SK-N-SH (cell line): Measurements from ENCODE around the gene FLT1. TPM values are rescaled to one million over a fixed set of nuclear protein-coding genes. Genes with fewer than 3 reads are reported as not detected.
A peak's percentile ranks its signal among the peaks of the same experiment; 100 is the strongest.

ENCODE experiments used
- CTCF ChIA-PET: fragments of 300-600, 350-600 bp; formaldehyde crosslinking; extraction: SDS; loops from one replicate; lab custom pipeline; 2021; lab: Yijun Ruan, JAX
- POLR2A ChIA-PET: fragments of 350-600 bp; sonication (Branson Sonifier 250); formaldehyde crosslinking; extraction: SDS; loops from one replicate; lab custom pipeline; 2020; ENCODE audit warnings: antibody characterized with exemption, inconsistent platforms; lab: Yijun Ruan, JAX
- DNase-seq: peaks from one replicate; pipeline ENCODE4 v3.0.0; 2012
- H2AFZ ChIP-seq: fragments of 200-600 bp; sonication (generic); 2 replicates; pipeline ENCODE4 v1.8.1; 2016; ENCODE audit warnings: antibody characterized with exemption, mild to moderate bottlenecking, low read depth
- H3F3A ChIP-seq: fragments of 200-600 bp; sonication (generic); replicated peaks from 2 replicates; pipeline ENCODE3; 2016; ENCODE audit warnings: antibody characterized with exemption, mild to moderate bottlenecking; ENCODE audit not compliant: insufficient read depth
- H3K27ac ChIP-seq, 2 experiments: fragments of 200-500 bp in 1 of 2; fragments of 200-600 bp in 1 of 2; sonication (Bioruptor generic) in 1 of 2; sonication (generic), shearing (Covaris generic) in 1 of 2; 2 replicates each; pipeline versions ENCODE4 v1.5.1 to v1.6.1; 2014 to 2016; ENCODE audit warnings: low read depth in 2 of 2, inconsistent platforms in 1 of 2, low read length in 1 of 2, mild to moderate bottlenecking in 1 of 2, mixed read lengths in 1 of 2
- H3K27me3 ChIP-seq: fragments of 200-600 bp; sonication (generic), shearing (Covaris generic); 2 replicates; pipeline ENCODE4 v1.6.1; 2016; ENCODE audit warnings: mixed run types; ENCODE audit not compliant: insufficient read depth
- H3K36me3 ChIP-seq, 2 experiments: fragments of 200-500 bp in 1 of 2; fragments of 200-600 bp in 1 of 2; sonication (Bioruptor generic) in 1 of 2; sonication (generic) in 1 of 2; replicated peaks in 1 of 2; 2 replicates each; pipeline versions ENCODE3 to v1.5.1; 2014 to 2016; ENCODE audit warnings: low read length in 1 of 2, mild to moderate bottlenecking in 1 of 2; ENCODE audit not compliant: insufficient read depth in 2 of 2, control insufficient read depth in 1 of 2
- H3K4me1 ChIP-seq, 2 experiments: fragments of 200-500 bp in 1 of 2; fragments of 200-600 bp in 1 of 2; sonication (Bioruptor generic) in 1 of 2; sonication (generic), shearing (Covaris generic) in 1 of 2; 2 replicates each; pipeline versions ENCODE4 v1.5.1 to v1.6.1; 2014 to 2016; ENCODE audit warnings: low read depth in 1 of 2, low read length in 1 of 2, mixed run types in 1 of 2; ENCODE audit not compliant: insufficient read depth in 2 of 2, control insufficient read depth in 1 of 2
- H3K4me2 ChIP-seq: fragments of 200-600 bp; sonication (generic), shearing (Covaris generic); 2 replicates; pipeline ENCODE4 v1.6.1; 2017; ENCODE audit warnings: mixed run types
- H3K4me3 ChIP-seq, 2 experiments: fragments of 200-500 bp in 1 of 2; fragments of 200-600 bp in 1 of 2; sonication (Bioruptor generic) in 1 of 2; sonication (generic), shearing (Covaris generic) in 1 of 2; 2 replicates each; pipeline versions ENCODE4 v1.5.1 to v1.8.1; 2014 to 2016; ENCODE audit warnings: low read depth in 2 of 2, inconsistent platforms in 1 of 2, low read length in 1 of 2, mild to moderate bottlenecking in 1 of 2, mixed read lengths in 1 of 2, moderate library complexity in 1 of 2
- H3K79me2 ChIP-seq: fragments of 200-600 bp; sonication (generic); 2 replicates; pipeline ENCODE4 v1.8.1; 2017; ENCODE audit warnings: mild to moderate bottlenecking; ENCODE audit not compliant: insufficient read depth
- H3K9ac ChIP-seq: fragments of 200-600 bp; sonication (generic); 2 replicates; pipeline ENCODE4 v1.6.1; 2017; ENCODE audit warnings: mixed run types
- H3K9me2 ChIP-seq: fragments of 200-600 bp; sonication (generic); 2 replicates; pipeline ENCODE4 v1.6.1; 2017; ENCODE audit warnings: mixed run types
- H3K9me3 ChIP-seq: fragments of 200-600 bp; sonication (generic); 2 replicates; pipeline ENCODE4 v1.6.1; 2017; ENCODE audit warnings: mixed run types, mild to moderate bottlenecking, moderate library complexity
- H4K20me1 ChIP-seq: fragments of 200-600 bp; sonication (generic); 2 replicates; pipeline ENCODE4 v1.6.1; 2017; ENCODE audit warnings: mild to moderate bottlenecking, mixed run types; ENCODE audit not compliant: insufficient read depth
- EP300 ChIP-seq, 2 experiments: IDR thresholded peaks; 2 replicates each; pipeline versions ENCODE4 v1.4.0 to v1.6.1; 2012; ENCODE audit warnings: borderline replicate concordance in 1 of 2, low read depth in 1 of 2, low read length in 1 of 2
- FOXJ3 ChIP-seq: sonication (generic); formaldehyde crosslinking; IDR thresholded peaks from 2 replicates; pipeline ENCODE4 v1.5.1; 2020; ENCODE audit warnings: mild to moderate bottlenecking, missing genetic modification reagents
- MXI1 ChIP-seq: IDR thresholded peaks from 2 replicates; pipeline ENCODE4 v1.6.1; 2012; ENCODE audit warnings: mild to moderate bottlenecking, low read depth, low read length, improper control_type of control experiment
- NRF1 ChIP-seq: IDR thresholded peaks from 2 replicates; pipeline ENCODE4 v1.6.1; 2012; ENCODE audit warnings: low read depth, mild to moderate bottlenecking, low read length
- RAD21 ChIP-seq: IDR thresholded peaks from 2 replicates; pipeline ENCODE4 v1.6.1; 2012; ENCODE audit warnings: mild to moderate bottlenecking, low read length
- RCOR1 ChIP-seq: fragments of 150-350 bp; IDR thresholded peaks from 2 replicates; pipeline ENCODE4 v1.6.1; 2017; ENCODE audit warnings: antibody characterized with exemption, low read length
- RXRA ChIP-seq: IDR thresholded peaks from 2 replicates; pipeline ENCODE4 v1.4.0; 2012; ENCODE audit warnings: low read depth, mild to moderate bottlenecking, borderline replicate concordance
- SIN3A ChIP-seq: IDR thresholded peaks from 2 replicates; pipeline ENCODE4 v1.6.1; 2012; ENCODE audit warnings: low read depth, mild to moderate bottlenecking, low read length, moderate library complexity, borderline replicate concordance
- SMC3 ChIP-seq: IDR thresholded peaks from 2 replicates; pipeline ENCODE4 v1.6.1; 2012; ENCODE audit warnings: low read depth, low read length, improper control_type of control experiment
- TCF12 ChIP-seq: IDR thresholded peaks from 2 replicates; pipeline ENCODE4 v1.4.0; 2012
- USF1 ChIP-seq: IDR thresholded peaks from 2 replicates; pipeline ENCODE4 v1.4.0; 2012; ENCODE audit warnings: low read depth, borderline replicate concordance
- USF2 ChIP-seq: fragments of 150-350 bp; IDR thresholded peaks from 2 replicates; pipeline ENCODE4 v1.6.1; 2017; ENCODE audit warnings: antibody characterized with exemption, low read length, low read depth, borderline replicate concordance
- YY1 ChIP-seq: IDR thresholded peaks from 2 replicates; pipeline ENCODE4 v1.4.0; 2012; ENCODE audit warnings: low read depth, mild to moderate bottlenecking
- ZBTB33 ChIP-seq: IDR thresholded peaks from 2 replicates; pipeline ENCODE4 v1.4.0; 2012; ENCODE audit warnings: low read depth, borderline replicate concordance
- WGBS: methylation state at CpG from one replicate; pipeline ENCODE4 v1.1.6; 2017; ENCODE audit warnings: low lambda C conversion rate; 5-methylcytosine and 5-hydroxymethylcytosine counted together
- polyA plus RNA-seq, 3 experiments: library from polyadenylated mRNA; depleted of rRNA; stranded (reverse); fragments of >200 nt; gene quantifications; 2 replicates each; pipeline ENCODE4 v1.2.3, GENCODE V29; 2012

FLT1 gene
- polyA plus RNA-seq, 1 of the 3 experiments (the other 2 are of a cell fraction): 0.20 TPM

- TF ChIP-seq ZBTB33 (no peak), NRF1 (no peak), RCOR1 (no peak)
Measured at GRCh38 chr13:28495538-28496187, 735 bp upstream of the FLT1 start (continued).

GRCh38 chr13:28494504-28494777 is 487 bp downstream of the FLT1 start:
- Histone ChIP-seq H4K20me1 (no peaks in the 10 kb centered on the region), H3K9me3 (no peaks in the 10 kb centered on the region), H3K9me2 (no peaks in the 10 kb centered on the region), H3K4me2 (peak overlapping the region; percentile 81), H3K27ac (no peak overlapping the region), H3K36me3 (no peaks in the 10 kb centered on the region), H3K27me3 (peaks cover 80% of the 10 kb centered on the region), H3K4me1 (no peaks in the 10 kb centered on the region), H3K79me2 (no peaks in the 10 kb centered on the region), H3K4me3 (peak overlapping the region; percentile 37 to 58; a peak in 3 of 4 replicates), H2AFZ (0 out of 2 replicates have a peak overlapping the region, but pooled peaks have one; percentile 41), H3K9ac (no peak overlapping the region), H3F3A (no peaks in the 10 kb centered on the region)
- TF ChIP-seq USF2 (no peak), RCOR1 (no peak), SIN3A (no peak), RXRA (no peak), FOXJ3 (CRISPR knock-in tag) (no peak), SMC3 (no peak), YY1 (no peak), RAD21 (no peak), TCF12 (no peak), EP300 (IDR thresholded peaks at IDR 0.05; ENCODE audit: borderline replicate concordance in 1 of 2, low read depth in 1 of 2, low read length in 1 of 2) (no peak), MXI1 (no peak), ZBTB33 (no peak), USF1 (no peak)
- no CpG with 5 or more reads among the region's 30 CpGs for WGBS
- ChIA-PET CTCF (no interaction called here), POLR2A (interaction anchor here (0.5 kb wide), 1 partner anchor 91 kb away, joined by 3 read pairs; no protein-coding TSS in a partner anchor)
- DNase-seq: no peak
